Endothelial cell of umbilical vein (primary cell): Measurements from ENCODE around the gene MMS19. TPM values are rescaled to one million over a fixed set of nuclear protein-coding genes. Genes with fewer than 3 reads are reported as not detected.
A peak's percentile ranks its signal among the peaks of the same experiment; 100 is the strongest.

ENCODE experiments used
- BruUV-seq: library from RNA; stranded (reverse); fragments of 400-500 nt; replicated peaks from 2 replicates; lab custom pipeline; 2021; lab: Mats Ljungman, UMichigan
- CTCF ChIA-PET: fragments of 300-600, 350-600 bp; sonication (Branson Sonifier 250); formaldehyde crosslinking; loops from one replicate; lab custom pipeline; 2021; ENCODE audit warnings: antibody characterized with exemption, inconsistent platforms; lab: Charles Lee
- POLR2A ChIA-PET: fragments of 300-600, 350-600 bp; sonication (Branson Sonifier 250); formaldehyde crosslinking; loops from one replicate; lab custom pipeline; 2021; ENCODE audit warnings: antibody characterized with exemption, inconsistent platforms; lab: Charles Lee
- DNase-seq: peaks from one replicate; pipeline ENCODE4 v3.0.0-alpha.2; 2011; ENCODE audit warnings: low read depth, low spot score
- FAIRE-seq: peaks from 2 replicates; lab custom pipeline; 2011; peaks lifted over from hg19 to GRCh38; lab: Jason Lieb, UNC
- H2AFZ ChIP-seq: 2 replicates; pipeline ENCODE4 v1.6.0; 2012; ENCODE audit warnings: low read depth, low read length, control low read depth, inconsistent platforms
- H3K27ac ChIP-seq: 2 replicates; pipeline ENCODE4 v1.5.1; 2011; ENCODE audit warnings: low read depth, mild to moderate bottlenecking, control low read depth, low read length, moderate library complexity; ENCODE audit not compliant: insufficient read depth
- H3K27me3 ChIP-seq, 2 experiments: 2 replicates each; pipeline versions ENCODE4 v1.6.0 to v1.6.1; 2011; ENCODE audit warnings: low read length in 2 of 2, mixed read lengths in 1 of 2; ENCODE audit not compliant: control insufficient read depth in 2 of 2, insufficient read depth in 2 of 2
- H3K36me3 ChIP-seq, 2 experiments: 2 replicates in 1 of 2; 3 replicates in 1 of 2; pipeline ENCODE4 v1.5.1; 2011; ENCODE audit warnings: low read length in 2 of 2, mild to moderate bottlenecking in 1 of 2, moderate library complexity in 1 of 2; ENCODE audit not compliant: control insufficient read depth in 2 of 2, insufficient read depth in 2 of 2; ENCODE audit errors: extremely low read depth in 1 of 2
- H3K4me1 ChIP-seq: 3 replicates; pipeline ENCODE4 v1.5.1; 2011; ENCODE audit warnings: mild to moderate bottlenecking, low read length; ENCODE audit not compliant: control insufficient read depth, insufficient read depth; ENCODE audit errors: extremely low read depth
- H3K4me2 ChIP-seq: 2 replicates; pipeline ENCODE4 v1.6.1; 2011; ENCODE audit warnings: low read length, control low read depth, mixed read lengths; ENCODE audit not compliant: insufficient read depth
- H3K4me3 ChIP-seq, 3 experiments: fragments of 200-600 bp in 1 of 3; sonication (generic), shearing (Covaris generic) in 1 of 3; replicated peaks in 1 of 3; 2 replicates each; pipeline ENCODE4 v1.5.1; 2011 to 2016; ENCODE audit warnings: control low read depth in 3 of 3, low read length in 3 of 3, mild to moderate bottlenecking in 2 of 3, inconsistent platforms in 1 of 3, low read depth in 1 of 3, moderate library complexity in 1 of 3; ENCODE audit not compliant: insufficient read depth in 1 of 3
- H3K79me2 ChIP-seq: 2 replicates; pipeline ENCODE4 v1.6.0; 2012; ENCODE audit warnings: low read length, inconsistent platforms; ENCODE audit not compliant: control insufficient read depth, insufficient read depth
- H3K9ac ChIP-seq: replicated peaks from 2 replicates; pipeline ENCODE3; 2011; ENCODE audit warnings: low read length, control low read depth; ENCODE audit not compliant: insufficient read depth; ENCODE audit errors: extremely low read depth
- H3K9me1 ChIP-seq: replicated peaks from 3 replicates; pipeline ENCODE4 v1.6.0; 2011; ENCODE audit warnings: mild to moderate bottlenecking, low read length; ENCODE audit not compliant: control insufficient read depth, insufficient read depth; ENCODE audit errors: extremely low read depth
- H3K9me3 ChIP-seq: replicated peaks from 2 replicates; pipeline ENCODE4 v1.5.1; 2012; ENCODE audit warnings: low read length, inconsistent platforms; ENCODE audit not compliant: control insufficient read depth, insufficient read depth
- H4K20me1 ChIP-seq: replicated peaks from 2 replicates; pipeline ENCODE3; 2011; ENCODE audit warnings: mild to moderate bottlenecking, low read length; ENCODE audit not compliant: control insufficient read depth, insufficient read depth; ENCODE audit errors: extremely low read depth
- EZH2 ChIP-seq: IDR thresholded peaks from 2 replicates; pipeline ENCODE4 v1.6.1; 2012; ENCODE audit warnings: borderline replicate concordance, low read depth, mild to moderate bottlenecking, moderate library complexity, low read length, inconsistent platforms; ENCODE audit not compliant: severe bottlenecking
- FOS ChIP-seq: IDR thresholded peaks from 2 replicates; pipeline ENCODE4 v1.6.1; 2011; ENCODE audit warnings: mild to moderate bottlenecking, low read length, moderate library complexity, borderline replicate concordance; ENCODE audit not compliant: insufficient read depth
- GATA2 ChIP-seq: IDR thresholded peaks from 2 replicates; pipeline ENCODE4 v1.7.0; 2011; ENCODE audit warnings: low read depth, mild to moderate bottlenecking, moderate library complexity, mixed read lengths, low read length; ENCODE audit not compliant: insufficient read length, insufficient read depth
- JUN ChIP-seq: IDR thresholded peaks from 2 replicates; pipeline ENCODE4 v1.6.1; 2011; ENCODE audit warnings: borderline replicate concordance, low read depth; ENCODE audit not compliant: insufficient read length, insufficient read depth
- MYC ChIP-seq: IDR thresholded peaks from one replicate; pipeline ENCODE4 v1.6.1; 2011; ENCODE audit warnings: mild to moderate bottlenecking, low read depth, low read length
- POLR2A ChIP-seq: IDR thresholded peaks from 2 replicates; pipeline ENCODE4 v1.6.1; 2012; ENCODE audit warnings: low read depth, mild to moderate bottlenecking, control low read depth, low read length
- POLR2AphosphoS5 ChIP-seq: IDR thresholded peaks from 2 replicates; pipeline ENCODE4 v1.6.1; 2012; ENCODE audit warnings: low read depth, mild to moderate bottlenecking, control low read depth, low read length, moderate library complexity; ENCODE audit not compliant: insufficient read depth
- dilution Hi-C: fragments of 300-500 bp; cut with MboI; formaldehyde crosslinking; loops from one replicate; pipeline ENCODE4 v1.15.0; 2019; ENCODE audit warnings: low sequenced_read_pairs; ENCODE audit not compliant: extremely low pct_ligation_motif_present
- intact Hi-C: fragments of 100-400 bp; cut with micrococcal nuclease; formaldehyde crosslinking; loops from one replicate; pipeline ENCODE4 v1.10.0; 2022
- polyA plus RNA-seq, 4 experiments: library from polyadenylated mRNA; depleted of rRNA in 3 of 4; stranded (reverse) in 3 of 4; unstranded in 1 of 4; fragments of >200 nt; gene quantifications; 2 replicates each; pipeline versions ENCODE4 v1.2.1 to v1.2.3, GENCODE V29; 2011 to 2012; ENCODE audit warnings: missing spikeins in 1 of 4
- total RNA-seq: library from RNA; stranded (reverse); gene quantifications from 2 replicates; pipeline ENCODE4 v1.2.3, GENCODE V29; 2021
- TF ChIP-seq, protein P1 (sequence below), 2 donors: IDR thresholded peaks; 1 replicate in 1 of 2; 2 replicates in 1 of 2; pipeline ENCODE4 v1.5.1; 2011; ENCODE audit warnings: low read length in 2 of 2, mild to moderate bottlenecking in 2 of 2, moderate library complexity in 2 of 2, control low read depth in 1 of 2, inconsistent platforms in 1 of 2, low read depth in 1 of 2; ENCODE audit not compliant: insufficient read depth in 1 of 2; ENCODE audit errors: extremely low read depth in 1 of 2
- TF ChIP-seq, protein P2 (sequence below): IDR thresholded peaks from 2 replicates; pipeline ENCODE4 v1.6.1; 2011; ENCODE audit not compliant: insufficient read depth, insufficient read length

Gene MMS19
- total and polyA plus RNA-seq, 2 donors (not counting 3 experiments of a cell fraction or from before 2014, with no cell fraction given): 95.2 to 123 TPM

DNA sequence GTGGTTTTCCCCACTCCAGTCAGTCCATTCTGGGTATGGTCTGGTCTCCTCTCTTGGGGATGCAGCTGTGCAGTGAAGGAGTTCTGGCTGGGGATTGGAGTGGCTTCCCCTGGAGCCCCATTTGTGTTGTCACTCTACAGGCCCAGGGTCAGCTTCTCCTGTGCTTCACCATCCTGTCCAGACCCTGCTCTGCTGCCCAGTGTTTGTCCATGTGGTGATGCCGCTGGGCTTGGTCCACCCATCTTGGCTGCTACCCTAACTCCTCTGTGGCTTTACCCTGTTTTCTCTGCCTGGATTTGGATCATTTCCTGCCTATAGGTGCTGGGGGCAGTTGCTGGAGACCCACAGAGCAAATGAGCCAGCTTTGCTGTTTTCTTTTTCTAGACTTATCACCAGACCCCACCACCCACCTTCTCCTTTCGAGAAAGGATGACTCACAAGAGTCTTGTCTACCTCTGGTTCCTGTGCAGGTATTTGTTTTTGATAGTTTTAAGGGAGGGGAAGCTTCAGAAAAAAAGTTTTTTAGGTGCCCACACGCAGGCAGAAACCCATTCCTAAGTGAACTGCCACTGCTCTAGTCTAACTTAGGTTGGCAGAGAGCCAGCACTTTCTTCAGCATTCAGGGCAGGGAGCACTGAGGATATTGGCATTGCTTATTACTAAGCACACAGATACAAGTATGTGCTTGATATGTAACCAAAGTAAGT lies 43.7 kb downstream of the MMS19 start:
- FAIRE-seq: peak; percentile 21
- dilution Hi-C loops (no loop called here), intact Hi-C loops (no loop called here)
- Histone ChIP-seq H3K4me1 (peaks cover 8% of the 10 kb centered on the region), H3K36me3 (peaks cover 26 to 47% of the 10 kb centered on the region in 2 experiments), H3K27ac (no peak overlapping the region), H3K9ac (no peak overlapping the region), H3K4me3 (no peak overlapping the region), H4K20me1 (no peaks in the 10 kb centered on the region), H2AFZ (no peak overlapping the region), H3K79me2 (peaks cover 20% of the 10 kb centered on the region), H3K9me3 (no peaks in the 10 kb centered on the region), H3K4me2 (no peak overlapping the region), H3K27me3 (no peaks in the 10 kb centered on the region), H3K9me1 (no peaks in the 10 kb centered on the region)
- ChIA-PET CTCF (interaction anchor here (1.4 to 1.6 kb wide), 4 partner anchors 10 to 381 kb away, joined by 3 to 6 read pairs (median 4); no protein-coding TSS in a partner anchor), POLR2A (no interaction called here)
- TF ChIP-seq GATA2 (no peak), POLR2A (no peak), FOS (no peak), EZH2 (no peak), MYC (no peak), POLR2AphosphoS5 (no peak), JUN (no peak)
- TF ChIP-seq, protein P1, sequence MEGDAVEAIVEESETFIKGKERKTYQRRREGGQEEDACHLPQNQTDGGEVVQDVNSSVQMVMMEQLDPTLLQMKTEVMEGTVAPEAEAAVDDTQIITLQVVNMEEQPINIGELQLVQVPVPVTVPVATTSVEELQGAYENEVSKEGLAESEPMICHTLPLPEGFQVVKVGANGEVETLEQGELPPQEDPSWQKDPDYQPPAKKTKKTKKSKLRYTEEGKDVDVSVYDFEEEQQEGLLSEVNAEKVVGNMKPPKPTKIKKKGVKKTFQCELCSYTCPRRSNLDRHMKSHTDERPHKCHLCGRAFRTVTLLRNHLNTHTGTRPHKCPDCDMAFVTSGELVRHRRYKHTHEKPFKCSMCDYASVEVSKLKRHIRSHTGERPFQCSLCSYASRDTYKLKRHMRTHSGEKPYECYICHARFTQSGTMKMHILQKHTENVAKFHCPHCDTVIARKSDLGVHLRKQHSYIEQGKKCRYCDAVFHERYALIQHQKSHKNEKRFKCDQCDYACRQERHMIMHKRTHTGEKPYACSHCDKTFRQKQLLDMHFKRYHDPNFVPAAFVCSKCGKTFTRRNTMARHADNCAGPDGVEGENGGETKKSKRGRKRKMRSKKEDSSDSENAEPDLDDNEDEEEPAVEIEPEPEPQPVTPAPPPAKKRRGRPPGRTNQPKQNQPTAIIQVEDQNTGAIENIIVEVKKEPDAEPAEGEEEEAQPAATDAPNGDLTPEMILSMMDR (IDR thresholded peaks at IDR 0.05; ENCODE audit: extremely low read depth in 1 of 2, insufficient read depth in 1 of 2, low read depth in 1 of 2, low read length in 2 of 2): no peak
- TF ChIP-seq, protein P2, sequence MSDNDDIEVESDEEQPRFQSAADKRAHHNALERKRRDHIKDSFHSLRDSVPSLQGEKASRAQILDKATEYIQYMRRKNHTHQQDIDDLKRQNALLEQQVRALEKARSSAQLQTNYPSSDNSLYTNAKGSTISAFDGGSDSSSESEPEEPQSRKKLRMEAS: no peak
- no TSS peak for BruUV-seq
- peak; percentile 39 for DNase-seq
